Sigmoid colon (tissue), 7 donors: Measurements from ENCODE around the gene GON4L. TPM values are rescaled to one million over a fixed set of nuclear protein-coding genes. Genes with fewer than 3 reads are reported as not detected.
"Not testable (repeated sequence)": the region's sequence is repeated elsewhere in the genome, so short reads cannot be mapped to it uniquely, and the experiment has no call there.

ENCODE experiments used
- DNase-seq: peaks from one replicate; pipeline ENCODE4 v3.0.0-alpha.2; 2019
- H3K27ac ChIP-seq, 4 donors: fragments of 200-600 bp; sonication (generic); one replicate each; pipeline ENCODE4 v1.5.1; 2016 to 2019; ENCODE audit warnings: mild to moderate bottlenecking in 1 of 4
- H3K27me3 ChIP-seq, 3 donors: fragments of 200-600 bp; sonication (generic); one replicate each; pipeline ENCODE4 v1.5.1; 2019; ENCODE audit warnings: mild to moderate bottlenecking in 1 of 3
- H3K36me3 ChIP-seq, 4 donors: fragments of 200-600 bp; sonication (generic); one replicate each; pipeline ENCODE4 v1.5.1; 2016 to 2019
- H3K4me1 ChIP-seq, 4 donors: fragments of 200-600 bp; sonication (generic); one replicate each; pipeline ENCODE4 v1.5.1; 2017 to 2019
- H3K4me3 ChIP-seq, 4 donors: fragments of 200-600 bp; sonication (generic); one replicate each; pipeline ENCODE4 v1.5.1; 2017 to 2019; ENCODE audit warnings: mild to moderate bottlenecking in 2 of 4, moderate library complexity in 1 of 4
- H3K9me3 ChIP-seq, 4 donors: fragments of 200-600 bp in 3 of 4; sonication (generic) in 3 of 4; one replicate each; pipeline versions ENCODE4 v1.5.1 to v1.6.1; 2013 to 2019
- CTCF ChIP-seq, 4 experiments: fragments of 450-650 bp in 3 of 4; fragments of 200-600 bp in 1 of 4; IDR thresholded peaks; one replicate each; pipeline ENCODE4 v1.5.1; 2016 to 2019; ENCODE audit warnings: antibody characterized with exemption in 4 of 4, mild to moderate bottlenecking in 3 of 4, moderate library complexity in 2 of 4
- EP300 ChIP-seq, 4 donors: sonication (generic); formaldehyde crosslinking; IDR thresholded peaks; one replicate each; pipeline ENCODE4 v1.6.1; 2017; ENCODE audit warnings: antibody characterized with exemption in 4 of 4
- POLR2A ChIP-seq, 2 donors: fragments of 450-650 bp; IDR thresholded peaks; one replicate each; pipeline ENCODE4 v1.6.1; 2016; ENCODE audit warnings: antibody characterized with exemption in 2 of 2, mild to moderate bottlenecking in 2 of 2, moderate library complexity in 2 of 2
- POLR2AphosphoS5 ChIP-seq, 4 donors: sonication (generic); formaldehyde crosslinking; IDR thresholded peaks; one replicate each; pipeline ENCODE4 v1.6.1; 2017; ENCODE audit warnings: antibody characterized with exemption in 4 of 4
- whole genome bisulfite sequencing, 2 donors: extraction: QIAGEN DNeasy Blood & Tissue Kit; methylation state at CpG; one replicate each; pipeline ENCODE4 v1.1.7; 2013; 5-methylcytosine and 5-hydroxymethylcytosine counted together
- intact Hi-C: fragments of 100-400 bp; cut with DNase I; formaldehyde crosslinking; loops from one replicate; pipeline ENCODE4 v1.15.1; 2023
- polyA plus RNA-seq, 3 donors: library from polyadenylated mRNA; stranded (reverse); fragments of 200-250 nt; gene quantifications; one replicate each; pipeline ENCODE4 v1.2.3, GENCODE V29; 2013
- small RNA-seq, 3 donors: library from RNA; depleted of rRNA; stranded (forward); fragments of <200 nt; gene quantifications; one replicate each; pipeline ENCODE3, GENCODE V24; 2016
- total RNA-seq, 4 donors: library from RNA; depleted of rRNA; stranded (reverse); fragments of >200 nt; gene quantifications; one replicate each; pipeline ENCODE4 v1.1.0, GENCODE V29; 2016
- donor health status: healthy with polysubstance abuse.
- donor health status: Bipolar disorder and iron deficiency.
- donor health status: healthy.

GON4L gene
- total and polyA plus RNA-seq, 7 donors, result 3.5 to 45.7 (median 25.7) TPM

DNA sequence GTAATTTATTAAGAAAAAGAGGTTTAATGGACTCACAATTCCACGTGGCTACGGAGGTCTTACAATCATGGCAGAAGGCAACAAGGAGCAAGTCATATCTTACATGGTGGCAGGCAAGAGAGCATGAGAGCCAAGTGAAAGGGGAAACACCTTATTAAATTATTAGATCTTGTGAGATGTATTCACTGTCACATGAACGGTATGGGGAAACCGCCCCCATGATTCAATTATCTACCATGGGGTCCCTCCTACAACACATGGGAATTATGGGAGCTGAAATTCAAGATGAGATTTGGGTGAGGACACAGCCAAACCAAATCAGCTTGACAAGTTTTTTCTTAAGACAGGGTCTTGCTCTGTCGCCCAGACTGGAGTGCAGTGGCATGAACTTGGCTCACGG, 153.8 kb downstream of the GON4L start:
- TF ChIP-seq CTCF (IDR thresholded peaks at IDR 0.05) (no peak), POLR2A (IDR thresholded peaks at IDR 0.05) (no peak), POLR2AphosphoS5 (IDR thresholded peaks at IDR 0.05) (no peak), EP300 (IDR thresholded peaks at IDR 0.05) (no peak)
- Histone ChIP-seq H3K27me3 (no peaks in the 10 kb centered on the region), H3K4me1 (peaks cover 0 to 9% (median 2%) of the 10 kb centered on the region in 4 donors), H3K36me3 (no peaks in the 10 kb centered on the region), H3K4me3 (no peak overlapping the region), H3K9me3 (no peaks in the 10 kb centered on the region), H3K27ac (no peak overlapping the region)
- intact Hi-C loops, result no loop called here
- WGBS, 2 donors, result 92 to 93% methylated on average over 6 of the region's 6 CpGs
- no peak for DNase-seq

GRCh38 chr1:155701675-155702074, 155.3 kb downstream of the GON4L start:
- H3K4me1 ChIP-seq, H3K36me3 ChIP-seq, H3K27ac ChIP-seq, DNase-seq, H3K4me3 ChIP-seq, H3K27me3 ChIP-seq, H3K9me3 ChIP-seq, intact Hi-C loops: not testable (repeated sequence)
- 38 to 76% methylated on average over 2 of the region's 2 CpGs for WGBS, 2 donors

Small RNA genes within 50 kb of the gene (small RNA-seq; reads per million reads assigned to genes)
- gene RF00015, result 0 reads per million in 3 donors

Other genes starting within 250 kb of the GON4L start
- 10 to 100 TPM in 2 of 4 donors, 1 to 10 TPM in 2; 3.6 to 14.7 (median 8.4) TPM for gene MSTO1, start 247.0 kb downstream of the GON4L start, total RNA-seq
- gene MSTO1, start 247.0 kb downstream of the GON4L start, polyA plus RNA-seq, result 10 to 100 TPM in 1 of 3 donors, 1 to 10 TPM in 2; 3.6 to 26.7 (median 4.2) TPM
- gene YY1AP1, start 168.4 kb downstream of the GON4L start, total RNA-seq, result 100 to 1,000 TPM in 3 of 4 donors, 10 to 100 TPM in 1; 54.3 to 195 (median 159) TPM
- 10 to 100 TPM; 21.6 to 39.2 (median 25.7) TPM for gene YY1AP1, start 168.4 kb downstream of the GON4L start, polyA plus RNA-seq
- 100 to 1,000 TPM in 3 of 4 donors, 10 to 100 TPM in 1; 96.7 to 180 (median 134) TPM for gene DAP3, start 168.1 kb downstream of the GON4L start, total RNA-seq
- 10 to 100 TPM; 60.3 to 92.5 (median 86.9) TPM for gene DAP3, start 168.1 kb downstream of the GON4L start, polyA plus RNA-seq
- 10 to 100 TPM; 14.0 to 29.1 (median 21.3) TPM for gene SYT11, start 2.4 kb upstream of the GON4L start, total RNA-seq
- 1 to 10 TPM in 2 of 3 donors, under 1 TPM in 1; under 0.01 to 8.4 (median 1.2) TPM for gene SYT11, start 2.4 kb upstream of the GON4L start, polyA plus RNA-seq
- 10 to 100 TPM; 16.6 to 23.2 (median 20.7) TPM for gene RIT1, start 54.1 kb upstream of the GON4L start, total RNA-seq
- gene RIT1, start 54.1 kb upstream of the GON4L start, polyA plus RNA-seq, result 10 to 100 TPM; 13.1 to 15.0 (median 13.8) TPM
- gene KHDC4, start 77.2 kb upstream of the GON4L start, total RNA-seq, result 10 to 100 TPM; 33.5 to 67.6 (median 38.9) TPM
- 10 to 100 TPM in 2 of 3 donors, 1 to 10 TPM in 1; 6.6 to 25.2 (median 10.2) TPM for gene KHDC4, start 77.2 kb upstream of the GON4L start, polyA plus RNA-seq
- not detected for gene RXFP4, start 84.4 kb upstream of the GON4L start, total RNA-seq
- gene RXFP4, start 84.4 kb upstream of the GON4L start, polyA plus RNA-seq, result 1 to 10 TPM in 2 of 3 donors, not detected in 1; 1.8 to 2.7 TPM
- 10 to 100 TPM; 31.6 to 83.9 (median 48.1) TPM for gene ARHGEF2, start 121.3 kb upstream of the GON4L start, total RNA-seq
- gene ARHGEF2, start 121.3 kb upstream of the GON4L start, polyA plus RNA-seq, result 10 to 100 TPM; 25.8 to 76.7 (median 26.8) TPM
- gene SSR2, start 163.7 kb upstream of the GON4L start, total RNA-seq, result 100 to 1,000 TPM; 115 to 338 (median 233) TPM
- 100 to 1,000 TPM; 157 to 274 (median 231) TPM for gene SSR2, start 163.7 kb upstream of the GON4L start, polyA plus RNA-seq
- 10 to 100 TPM; 13.9 to 23.6 (median 19.8) TPM for gene UBQLN4, start 196.6 kb upstream of the GON4L start, total RNA-seq
- gene UBQLN4, start 196.6 kb upstream of the GON4L start, polyA plus RNA-seq, result 10 to 100 TPM; 11.4 to 21.5 (median 14.8) TPM
- gene LAMTOR2, start 197.6 kb upstream of the GON4L start, total RNA-seq, result 10 to 100 TPM; 55.4 to 86.4 (median 71.3) TPM
- gene LAMTOR2, start 197.6 kb upstream of the GON4L start, polyA plus RNA-seq, result 100 to 1,000 TPM; 142 to 245 (median 199) TPM
- not detected for gene RAB25, start 203.9 kb upstream of the GON4L start, total RNA-seq
- 100 to 1,000 TPM; 187 to 237 (median 201) TPM for gene RAB25, start 203.9 kb upstream of the GON4L start, polyA plus RNA-seq
- gene MEX3A, start 225.3 kb upstream of the GON4L start, total RNA-seq, result under 1 TPM; 0.27 to 0.36 (median 0.30) TPM
- gene MEX3A, start 225.3 kb upstream of the GON4L start, polyA plus RNA-seq, result 1 to 10 TPM in 1 of 3 donors, under 1 TPM in 2; 0.23 to 1.5 (median 0.60) TPM